Measurements from ENCODE around the gene USP30. TPM values are rescaled to one million over a fixed set of nuclear protein-coding genes. Genes with fewer than 3 reads are reported as not detected.

USP30 gene
- total RNA-seq, 2 experiments from 2014 or later, result 21.8 to 23.0 TPM

- intact Hi-C loops (cut with DNase I, micrococcal nuclease), result no loop called here
- H3K27ac Mint-ChIP-seq, result no peak overlapping the region
- DNase-seq (no peak), ATAC-seq (ENCODE audit: poor library complexity) (no peak)
- no peak overlapping the region for H3K27ac ChIP-seq (ENCODE audit: low read depth in 1 of 2, low read length in 2 of 2)
- H3K4me3 Mint-ChIP-seq, result no peak overlapping the region
- H3K9me3 Mint-ChIP-seq, result peaks cover under 1% of the 10 kb centered on the region
- no peak for TF ChIP-seq CTCF (IDR thresholded peaks at IDR 0.05)
- H3K27me3 ChIP-seq (ENCODE audit: control insufficient read depth in 1 of 2, insufficient read depth in 2 of 2, low read length in 2 of 2), result no peaks in the 10 kb centered on the region
- H3K4me1 ChIP-seq (ENCODE audit: insufficient read depth, low read length), result no peaks in the 10 kb centered on the region
- peaks cover 0 to 16% of the 10 kb centered on the region in 2 experiments for H3K9me3 ChIP-seq (ENCODE audit: control insufficient read depth in 1 of 2, insufficient read depth in 1 of 2, low read length in 2 of 2)
- peaks cover 20% of the 10 kb centered on the region for H3K27me3 Mint-ChIP-seq
- no peaks in the 10 kb centered on the region for H3K4me1 Mint-ChIP-seq (ENCODE audit: low read depth)
- no peak overlapping the region for H3K4me3 ChIP-seq (ENCODE audit: low read length)
- POLR2A ChIA-PET, result no interaction called here
- H3K36me3 ChIP-seq (ENCODE audit: insufficient read depth, low read length), result no peaks in the 10 kb centered on the region
- peaks cover 10% of the 10 kb centered on the region for H3K36me3 Mint-ChIP-seq (ENCODE audit: low read depth)
- CTCF ChIA-PET, result no interaction called here
These were observed 18.9 kb upstream of the USP30 start for GRCh38 chr12:109033239-109034196.

- H3K4me1 ChIP-seq (ENCODE audit: insufficient read depth, low read length), result no peaks in the 10 kb centered on the region
- Mint-ChIP-seq H3K27me3 (peaks cover 10% of the 10 kb centered on the region), H3K4me1 (ENCODE audit: low read depth) (no peaks in the 10 kb centered on the region), H3K9me3 (peaks cover 3% of the 10 kb centered on the region), H3K27ac (no peak overlapping the region), H3K4me3 (no peak overlapping the region), H3K36me3 (ENCODE audit: low read depth) (peaks cover 10% of the 10 kb centered on the region)
- DNase-seq (no peak), ATAC-seq (ENCODE audit: poor library complexity) (no peak)
- no peak overlapping the region for H3K27ac ChIP-seq (ENCODE audit: low read depth in 1 of 2, low read length in 2 of 2)
- no peaks in the 10 kb centered on the region for H3K27me3 ChIP-seq (ENCODE audit: control insufficient read depth in 1 of 2, insufficient read depth in 2 of 2, low read length in 2 of 2)
- no peak for TF ChIP-seq CTCF (IDR thresholded peaks at IDR 0.05)
- CTCF ChIA-PET, result no interaction called here
- H3K36me3 ChIP-seq (ENCODE audit: insufficient read depth, low read length), result no peaks in the 10 kb centered on the region
- no peak overlapping the region for H3K4me3 ChIP-seq (ENCODE audit: low read length)
- POLR2A ChIA-PET, result no interaction called here
- H3K9me3 ChIP-seq (ENCODE audit: control insufficient read depth in 1 of 2, insufficient read depth in 1 of 2, low read length in 2 of 2), result peaks cover 0 to 16% of the 10 kb centered on the region in 2 experiments
- intact Hi-C loops (cut with DNase I, micrococcal nuclease), result no loop called here
These were observed 15.4 kb upstream of the USP30 start for GRCh38 chr12:109036975-109037374.

DNA sequence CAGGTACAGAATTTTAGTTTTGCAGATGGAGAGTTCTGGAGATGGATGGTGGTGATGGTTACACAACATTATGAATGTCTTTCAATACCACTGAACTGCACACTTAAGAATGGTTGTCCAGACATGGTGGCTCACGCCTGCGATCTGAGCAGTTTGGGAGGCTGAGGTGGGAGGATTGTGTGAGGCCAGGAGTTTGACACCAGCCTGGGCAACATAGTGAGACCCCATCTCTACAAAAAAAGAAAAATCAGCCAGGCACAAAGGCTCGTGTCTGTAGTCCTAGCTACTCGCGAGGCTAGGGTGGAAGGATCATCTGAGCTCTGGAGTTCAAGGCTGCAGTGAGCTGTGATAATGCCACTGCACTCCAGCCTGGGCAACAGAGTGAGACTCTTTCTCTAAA lies 8.1 kb upstream of the USP30 start:
- Histone ChIP-seq H3K27ac (ENCODE audit: low read depth in 1 of 2, low read length in 2 of 2) (no peak overlapping the region), H3K27me3 (ENCODE audit: control insufficient read depth in 1 of 2, insufficient read depth in 2 of 2, low read length in 2 of 2) (peaks cover 3 to 6% of the 10 kb centered on the region in 2 experiments), H3K4me1 (ENCODE audit: insufficient read depth, low read length) (no peaks in the 10 kb centered on the region), H3K36me3 (ENCODE audit: insufficient read depth, low read length) (no peaks in the 10 kb centered on the region), H3K9me3 (ENCODE audit: control insufficient read depth in 1 of 2, insufficient read depth in 1 of 2, low read length in 2 of 2) (no peaks in the 10 kb centered on the region), H3K4me3 (ENCODE audit: low read length) (no peak overlapping the region)
- no peaks in the 10 kb centered on the region for H3K4me1 Mint-ChIP-seq (ENCODE audit: low read depth)
- H3K9me3 Mint-ChIP-seq, result no peaks in the 10 kb centered on the region
- intact Hi-C loops (cut with DNase I, micrococcal nuclease), result no loop called here
- ChIA-PET CTCF (no interaction called here), POLR2A (no interaction called here)
- no peaks in the 10 kb centered on the region for H3K36me3 Mint-ChIP-seq (ENCODE audit: low read depth)
- no peak for DNase-seq
- no peak for ATAC-seq (ENCODE audit: poor library complexity)
- no peak for TF ChIP-seq CTCF (IDR thresholded peaks at IDR 0.05)
- H3K27ac Mint-ChIP-seq, result no peak overlapping the region
- peaks cover 24% of the 10 kb centered on the region for H3K27me3 Mint-ChIP-seq
- no peak overlapping the region for H3K4me3 Mint-ChIP-seq
